Vagina (tissue), 2 donors: Measurements from ENCODE around the gene ALDH8A1. TPM values are rescaled to one million over a fixed set of nuclear protein-coding genes. Genes with fewer than 3 reads are reported as not detected.

ENCODE experiments used
- DNase-seq, 2 donors: peaks; one replicate each; pipeline ENCODE4 v3.0.0-alpha.2; 2017; ENCODE audit errors: extremely low spot score in 2 of 2
- H3K27ac ChIP-seq: fragments of 200-600 bp; sonication (generic); one replicate; pipeline ENCODE4 v1.5.1; 2019
- H3K27me3 ChIP-seq: fragments of 200-600 bp; sonication (generic); one replicate; pipeline ENCODE4 v1.5.1; 2019
- H3K36me3 ChIP-seq, 2 donors: fragments of 200-600 bp; sonication (generic); one replicate each; pipeline ENCODE4 v1.5.1; 2017 to 2019
- H3K4me1 ChIP-seq: fragments of 200-600 bp; sonication (generic); one replicate; pipeline ENCODE4 v1.5.1; 2019
- H3K4me3 ChIP-seq, 2 donors: fragments of 200-600 bp; sonication (generic); 1 replicate in 1 of 2; 2 replicates in 1 of 2; pipeline ENCODE4 v1.5.1; 2016 to 2019
- H3K9me3 ChIP-seq: fragments of 200-600 bp; sonication (generic); one replicate; pipeline ENCODE4 v1.5.1; 2019
- CTCF ChIP-seq, 3 experiments: fragments of 450-650 bp in 2 of 3; fragments of 200-600 bp in 1 of 3; sonication (generic) in 1 of 3; IDR thresholded peaks; one replicate each; pipeline ENCODE4 v1.5.1; 2017 to 2019; ENCODE audit warnings: antibody characterized with exemption in 3 of 3, mild to moderate bottlenecking in 2 of 3, moderate library complexity in 2 of 3
- POLR2A ChIP-seq, 2 donors: fragments of 450-650 bp; IDR thresholded peaks; one replicate each; pipeline ENCODE4 v1.6.1; 2017; ENCODE audit warnings: antibody characterized with exemption in 2 of 2, mild to moderate bottlenecking in 2 of 2, moderate library complexity in 2 of 2
- POLR2AphosphoS5 ChIP-seq, 2 donors: sonication (generic); formaldehyde crosslinking; IDR thresholded peaks; one replicate each; pipeline ENCODE4 v1.9.0; 2017; ENCODE audit warnings: antibody characterized with exemption in 2 of 2, mild to moderate bottlenecking in 2 of 2, low read depth in 1 of 2; ENCODE audit not compliant: insufficient read depth in 1 of 2
- intact Hi-C: fragments of 100-400 bp; cut with DNase I; formaldehyde crosslinking; loops from one replicate; pipeline ENCODE4 v1.15.1; 2023
- total RNA-seq: library from RNA; depleted of rRNA; stranded (reverse); fragments of >200 nt; gene quantifications from one replicate; pipeline ENCODE4 v1.2.3, GENCODE V29; 2016

Gene ALDH8A1
- total RNA-seq, 1 donor from 2014 or later: not detected

GRCh38 chr6:134994431-134994830 lies 44.5 kb upstream of the ALDH8A1 start:
- TF ChIP-seq CTCF (IDR thresholded peaks at IDR 0.05): no peak
- TF ChIP-seq POLR2A (IDR thresholded peaks at IDR 0.05): no peak
- no peak for TF ChIP-seq POLR2AphosphoS5 (IDR thresholded peaks at IDR 0.05; ENCODE audit: insufficient read depth in 1 of 2, low read depth in 1 of 2)
- no peaks in the 10 kb centered on the region for H3K9me3 ChIP-seq
- no peaks in the 10 kb centered on the region for H3K4me1 ChIP-seq
- no peak overlapping the region for H3K27ac ChIP-seq
- peaks cover 0 to 15% of the 10 kb centered on the region in 2 donors for H3K36me3 ChIP-seq
- H3K4me3 ChIP-seq: no peak overlapping the region
- no peak for DNase-seq
- H3K27me3 ChIP-seq: no peaks in the 10 kb centered on the region
- intact Hi-C loops: no loop called here

- Histone ChIP-seq H3K9me3 (no peaks in the 10 kb centered on the region), H3K27me3 (no peaks in the 10 kb centered on the region), H3K4me3 (no peak overlapping the region), H3K4me1 (no peaks in the 10 kb centered on the region), H3K27ac (no peak overlapping the region), H3K36me3 (peaks cover 0 to 12% of the 10 kb centered on the region in 2 donors)
- DNase-seq: no peak
- TF ChIP-seq POLR2A (IDR thresholded peaks at IDR 0.05): no peak
- no peak for TF ChIP-seq CTCF (IDR thresholded peaks at IDR 0.05)
- TF ChIP-seq POLR2AphosphoS5 (IDR thresholded peaks at IDR 0.05; ENCODE audit: insufficient read depth in 1 of 2, low read depth in 1 of 2): no peak
- intact Hi-C loops: no loop called here
Measured at GRCh38 chr6:134992155-134992554, 42.3 kb upstream of the ALDH8A1 start.

- Histone ChIP-seq H3K9me3 (no peaks in the 10 kb centered on the region), H3K4me1 (no peaks in the 10 kb centered on the region), H3K36me3 (peaks cover 0 to 10% of the 10 kb centered on the region in 2 donors), H3K27me3 (no peaks in the 10 kb centered on the region), H3K27ac (no peak overlapping the region), H3K4me3 (no peak overlapping the region)
- TF ChIP-seq POLR2AphosphoS5 (IDR thresholded peaks at IDR 0.05; ENCODE audit: insufficient read depth in 1 of 2, low read depth in 1 of 2): no peak
- TF ChIP-seq POLR2A (IDR thresholded peaks at IDR 0.05): no peak
- TF ChIP-seq CTCF (IDR thresholded peaks at IDR 0.05): no peak
- intact Hi-C loops: no loop called here
- DNase-seq: no peak
Measured at GRCh38 chr6:134990262-134990661, 40.4 kb upstream of the ALDH8A1 start.

- Histone ChIP-seq H3K27me3 (no peaks in the 10 kb centered on the region), H3K9me3 (no peaks in the 10 kb centered on the region), H3K27ac (no peak overlapping the region), H3K36me3 (peaks cover 0 to 23% of the 10 kb centered on the region in 2 donors), H3K4me1 (no peaks in the 10 kb centered on the region), H3K4me3 (no peak overlapping the region)
- no peak for DNase-seq
- no peak for TF ChIP-seq POLR2A (IDR thresholded peaks at IDR 0.05)
- no peak for TF ChIP-seq POLR2AphosphoS5 (IDR thresholded peaks at IDR 0.05; ENCODE audit: insufficient read depth in 1 of 2, low read depth in 1 of 2)
- TF ChIP-seq CTCF (IDR thresholded peaks at IDR 0.05): no peak
- intact Hi-C loops: no loop called here
Measured at GRCh38 chr6:134984821-134985220, 34.9 kb upstream of the ALDH8A1 start.

GRCh38 chr6:134983823-134984222 lies 33.9 kb upstream of the ALDH8A1 start:
- TF ChIP-seq POLR2AphosphoS5 (IDR thresholded peaks at IDR 0.05; ENCODE audit: insufficient read depth in 1 of 2, low read depth in 1 of 2) (no peak), POLR2A (IDR thresholded peaks at IDR 0.05) (no peak), CTCF (IDR thresholded peaks at IDR 0.05) (no peak)
- Histone ChIP-seq H3K27me3 (no peaks in the 10 kb centered on the region), H3K4me3 (no peak overlapping the region), H3K4me1 (no peaks in the 10 kb centered on the region), H3K27ac (no peak overlapping the region), H3K9me3 (no peaks in the 10 kb centered on the region), H3K36me3 (peaks cover 0 to 31% of the 10 kb centered on the region in 2 donors)
- intact Hi-C loops: no loop called here
- DNase-seq: no peak
